Measurements from ENCODE around the gene GALNT9. TPM values are rescaled to one million over a fixed set of nuclear protein-coding genes. Genes with fewer than 3 reads are reported as not detected.

GALNT9 gene
- total RNA-seq, 1 experiment from 2014 or later, result 0.54 TPM

GRCh38 chr12:132258543-132258942 is 70.8 kb downstream of the GALNT9 start:
- no peaks in the 10 kb centered on the region for H3K9me3 Mint-ChIP-seq (ENCODE audit: low read depth, unreplicated experiment)
- no peak for DNase-seq
- H3K27ac Mint-ChIP-seq (ENCODE audit: unreplicated experiment), result no peak overlapping the region
- intact Hi-C loops (cut with micrococcal nuclease; ENCODE audit: unreplicated experiment), result no loop called here
- no peaks in the 10 kb centered on the region for H3K4me1 Mint-ChIP-seq (ENCODE audit: low read depth, unreplicated experiment)
- TF ChIP-seq CTCF (IDR thresholded peaks at IDR 0.05; ENCODE audit: unreplicated experiment), result no peak
- CTCF ChIA-PET, result no interaction called here
- peaks cover 95% of the 10 kb centered on the region for H3K27me3 Mint-ChIP-seq (ENCODE audit: unreplicated experiment)
- no peaks in the 10 kb centered on the region for H3K36me3 Mint-ChIP-seq (ENCODE audit: insufficient read depth, unreplicated experiment)
- no peak overlapping the region for H3K4me3 Mint-ChIP-seq (ENCODE audit: low read depth, unreplicated experiment)
- BruUV-seq (replicated peaks), result no TSS peak

GRCh38 chr12:132257955-132258490 is 71.4 kb downstream of the GALNT9 start:
- no TSS peak for BruUV-seq (replicated peaks)
- Mint-ChIP-seq H3K27me3 (ENCODE audit: unreplicated experiment) (peaks cover 90% of the 10 kb centered on the region), H3K27ac (ENCODE audit: unreplicated experiment) (no peak overlapping the region), H3K9me3 (ENCODE audit: low read depth, unreplicated experiment) (no peaks in the 10 kb centered on the region), H3K4me1 (ENCODE audit: low read depth, unreplicated experiment) (no peaks in the 10 kb centered on the region), H3K4me3 (ENCODE audit: low read depth, unreplicated experiment) (no peak overlapping the region), H3K36me3 (ENCODE audit: insufficient read depth, unreplicated experiment) (no peaks in the 10 kb centered on the region)
- no peak for DNase-seq
- CTCF ChIA-PET, result no interaction called here
- no peak for TF ChIP-seq CTCF (IDR thresholded peaks at IDR 0.05; ENCODE audit: unreplicated experiment)
- intact Hi-C loops (cut with micrococcal nuclease; ENCODE audit: unreplicated experiment), result no loop called here

- CTCF ChIA-PET, result interaction anchor here (0.7 kb wide), 1 partner anchor 135 kb away, joined by 4 read pairs; no protein-coding TSS in a partner anchor
- peaks cover 90% of the 10 kb centered on the region for H3K27me3 Mint-ChIP-seq (ENCODE audit: unreplicated experiment)
These were observed 72.0 kb downstream of the GALNT9 start for GRCh38 chr12:132257206-132257954.

GRCh38 chr12:132256646-132257045 is 72.7 kb downstream of the GALNT9 start:
- intact Hi-C loops (cut with micrococcal nuclease; ENCODE audit: unreplicated experiment), result no loop called here
- CTCF ChIA-PET, result interaction anchor here (0.7 kb wide), 1 partner anchor 136 kb away, joined by 4 read pairs; no protein-coding TSS in a partner anchor
- Mint-ChIP-seq H3K4me3 (ENCODE audit: low read depth, unreplicated experiment) (no peak overlapping the region), H3K27me3 (ENCODE audit: unreplicated experiment) (peaks cover 90% of the 10 kb centered on the region), H3K27ac (ENCODE audit: unreplicated experiment) (no peak overlapping the region), H3K36me3 (ENCODE audit: insufficient read depth, unreplicated experiment) (no peaks in the 10 kb centered on the region), H3K4me1 (ENCODE audit: low read depth, unreplicated experiment) (no peaks in the 10 kb centered on the region), H3K9me3 (ENCODE audit: low read depth, unreplicated experiment) (no peaks in the 10 kb centered on the region)
- BruUV-seq (replicated peaks), result no TSS peak
- DNase-seq, result no peak
- no peak for TF ChIP-seq CTCF (IDR thresholded peaks at IDR 0.05; ENCODE audit: unreplicated experiment)

More at GRCh38 chr12:132257206-132257954, 72.0 kb downstream of the GALNT9 start:
- Mint-ChIP-seq H3K4me3 (ENCODE audit: low read depth, unreplicated experiment) (no peak overlapping the region), H3K36me3 (ENCODE audit: insufficient read depth, unreplicated experiment) (no peaks in the 10 kb centered on the region), H3K9me3 (ENCODE audit: low read depth, unreplicated experiment) (no peaks in the 10 kb centered on the region), H3K27ac (ENCODE audit: unreplicated experiment) (no peak overlapping the region), H3K4me1 (ENCODE audit: low read depth, unreplicated experiment) (no peaks in the 10 kb centered on the region)
- TF ChIP-seq CTCF (IDR thresholded peaks at IDR 0.05; ENCODE audit: unreplicated experiment), result no peak
- intact Hi-C loops (cut with micrococcal nuclease; ENCODE audit: unreplicated experiment), result no loop called here
- no TSS peak for BruUV-seq (replicated peaks)
- no peak for DNase-seq

Measured in Calu3 (cell line).